ENCODE measurements around the gene TM7SF2. TPM values are rescaled to one million over a fixed set of nuclear protein-coding genes. Genes with fewer than 3 reads are reported as not detected.

Gene TM7SF2
- total and polyA plus RNA-seq, 2 of the 8 experiments (the other 6 are each of a cell fraction or from before 2014, with no cell fraction given) = 40.1 to 96.0 TPM

DNA sequence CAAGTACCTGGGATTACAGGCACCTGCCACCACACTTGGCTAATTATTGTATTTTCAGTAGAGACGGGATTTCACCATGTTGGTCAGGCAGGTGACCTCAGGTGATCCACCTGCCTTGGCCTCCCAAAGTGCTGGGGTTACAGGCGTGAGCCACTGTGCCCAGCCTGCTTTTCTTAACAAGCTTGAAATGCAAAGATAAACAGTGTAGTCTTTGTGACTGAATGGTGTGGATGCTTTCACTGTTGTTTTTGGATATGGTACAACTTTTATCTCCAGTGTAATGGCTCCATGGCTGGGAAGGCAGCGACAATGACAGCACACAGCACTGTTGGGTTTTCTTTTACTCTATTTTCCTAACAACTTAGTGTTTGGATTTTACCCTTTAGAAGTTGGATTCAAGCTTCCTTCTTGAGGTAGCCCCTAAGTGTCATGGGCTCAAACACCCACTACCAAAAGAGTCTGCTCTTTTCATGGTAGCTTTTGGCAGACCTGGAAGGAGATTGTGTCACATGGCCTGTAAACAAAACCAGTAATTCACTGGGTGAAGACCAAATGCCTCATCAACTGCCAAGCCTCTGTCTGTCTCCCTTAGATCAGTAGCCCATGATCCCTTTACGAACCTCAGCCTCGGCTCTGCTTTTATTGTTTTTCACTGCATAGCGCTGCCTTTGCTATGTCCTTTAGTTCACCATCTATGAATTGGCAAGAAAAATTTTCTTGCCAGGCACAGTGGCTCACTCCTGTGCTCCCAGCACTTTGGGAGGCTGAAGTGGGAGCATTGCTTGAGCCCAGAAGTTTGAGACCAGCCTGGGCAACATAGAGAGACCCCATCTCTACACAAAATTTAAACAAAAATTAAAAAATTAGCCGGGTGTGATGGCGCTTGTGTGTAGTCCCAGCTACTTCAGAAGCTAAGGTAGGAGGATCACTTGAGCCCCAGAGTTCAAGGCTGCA lies 9.3 kb upstream of the TM7SF2 start:
- Histone ChIP-seq H4K20me1 (replicated peaks in 1 of 2; ENCODE audit: control insufficient read depth in 1 of 2, insufficient read depth in 2 of 2, low read length in 2 of 2) (peaks cover 0 to 8% of the 10 kb centered on the region in 2 experiments), H4K8ac (ENCODE audit: extremely low read depth, insufficient read depth, low read length) (no peak overlapping the region), H3K9ac (replicated peaks in 1 of 4; ENCODE audit: extremely low read depth in 1 of 4, low read depth in 3 of 4, low read length in 3 of 4) (no peak overlapping the region), H3K23ac (ENCODE audit: insufficient read length) (no peak overlapping the region), H2AFZ (ENCODE audit: low read length) (no peak overlapping the region), H3K9me3 (ENCODE audit: insufficient read depth in 2 of 2, low read depth in 1 of 2, low read length in 1 of 2) (no peaks in the 10 kb centered on the region), H4K91ac (replicated peaks; ENCODE audit: insufficient read length, low read length) (no peak overlapping the region), H2BK15ac (ENCODE audit: low read length) (no peak overlapping the region), H2BK12ac (ENCODE audit: low read depth, low read length) (no peak overlapping the region), H3K4me3 (ENCODE audit: extremely low read depth in 1 of 4, insufficient read depth in 2 of 4, low read depth in 3 of 4, low read length in 4 of 4) (no peak overlapping the region), H2BK20ac (ENCODE audit: low read length) (no peak overlapping the region), H3K27me3 (replicated peaks in 1 of 4; ENCODE audit: control insufficient read depth in 3 of 4, extremely low read depth in 1 of 4, insufficient read depth in 3 of 4, low read length in 3 of 4) (no peaks in the 10 kb centered on the region), H3K4me1 (replicated peaks in 1 of 4; ENCODE audit: control insufficient read depth in 3 of 4, insufficient read depth in 4 of 4, low read length in 3 of 4) (no peaks in the 10 kb centered on the region), H3K27ac (ENCODE audit: low read depth, low read length) (no peak overlapping the region), H3K79me1 (ENCODE audit: low read depth, low read length) (peaks cover 5% of the 10 kb centered on the region; the same call in 1 of the 2 replicates), H3K4me2 (ENCODE audit: insufficient read depth in 1 of 2, low read depth in 2 of 2, low read length in 2 of 2) (no peak overlapping the region), H3K14ac (ENCODE audit: insufficient read length) (no peak overlapping the region), H2BK120ac (replicated peaks; ENCODE audit: low read depth, low read length) (no peak overlapping the region), H2BK5ac (ENCODE audit: low read depth, low read length) (no peak overlapping the region), H3K4ac (replicated peaks; ENCODE audit: insufficient read length, low read depth, low read length) (no peak overlapping the region), H3K23me2 (ENCODE audit: low read depth, low read length) (no peaks in the 10 kb centered on the region), H2AK5ac (ENCODE audit: low read depth, low read length) (no peak overlapping the region), H3K18ac (ENCODE audit: extremely low read depth, low read length) (no peak overlapping the region), H3K79me2 (ENCODE audit: control insufficient read depth in 1 of 2, insufficient read depth in 2 of 2, low read length in 2 of 2) (peaks cover 0 to 6% of the 10 kb centered on the region in 2 experiments; a peak in 1 of 4 replicates), H3K36me3 (ENCODE audit: control insufficient read depth in 2 of 4, insufficient read depth in 4 of 4, low read length in 3 of 4) (peaks cover 0 to 3% (median under 1%) of the 10 kb centered on the region in 4 experiments; a peak in 2 of 8 replicates), H3K56ac (replicated peaks; ENCODE audit: insufficient read length, low read depth, low read length) (no peak overlapping the region), H4K5ac (ENCODE audit: insufficient read length, low read depth, low read length) (no peak overlapping the region)
- DNase-seq (ENCODE audit: low read depth in 1 of 2, low spot score in 2 of 2) = no peak
- 89% methylated on average over 8 of the region's 8 CpGs; no CpG with 5 or more reads in 1 of the 2 experiments for WGBS, 2 experiments (ENCODE audit: extremely low coverage in 1 of 2, insufficient coverage in 1 of 2, insufficient read length in 1 of 2, insufficient replicate concordance in 2 of 2, low coverage in 1 of 2, low lambda C conversion rate in 2 of 2, missing lambda C conversion rate in 1 of 2)
- FAIRE-seq = no peak
- ChIA-PET POLR2A (ENCODE audit: partially characterized antibody) (interaction anchor here (1.2 to 3.7 kb wide), 9 partner anchors 10 to 30 kb away, joined by 3 to 31 read pairs (median 5); partner anchors contain the start of genes FAU, MRPL49, TM7SF2 and ZNHIT2), CTCF (ENCODE audit: partially characterized antibody) (interaction anchor here (1.0 to 1.8 kb wide), 7 partner anchors 8 to 57 kb away, joined by 3 to 11 read pairs (median 3); partner anchors contain the start of genes TM7SF2 and ZNHIT2)
- no peak for TF ChIP-seq KDM5A (IDR thresholded peaks at IDR 0.05; ENCODE audit: low read length)
- no peak for TF ChIP-seq ASH2L (IDR thresholded peaks at IDR 0.05; ENCODE audit: low read length)
- no peak for TF ChIP-seq GTF2F1 (IDR thresholded peaks at IDR 0.05; ENCODE audit: borderline replicate concordance, low read depth, low read length)
- no peak for TF ChIP-seq NRF1 (IDR thresholded peaks at IDR 0.05; ENCODE audit: low read depth, low read length)
- no peak for TF ChIP-seq ZNF274 (IDR thresholded peaks at IDR 0.05; ENCODE audit: borderline replicate concordance, extremely low read depth, low read length)
- TF ChIP-seq CREB1 (IDR thresholded peaks at IDR 0.05) = no peak
- TF ChIP-seq SP4 (IDR thresholded peaks at IDR 0.05; ENCODE audit: low read length) = no peak
- TF ChIP-seq, protein P1, sequence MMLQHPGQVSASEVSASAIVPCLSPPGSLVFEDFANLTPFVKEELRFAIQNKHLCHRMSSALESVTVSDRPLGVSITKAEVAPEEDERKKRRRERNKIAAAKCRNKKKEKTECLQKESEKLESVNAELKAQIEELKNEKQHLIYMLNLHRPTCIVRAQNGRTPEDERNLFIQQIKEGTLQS (IDR thresholded peaks at IDR 0.05; ENCODE audit: insufficient read depth, low read depth, low read length) = no peak
- TF ChIP-seq KDM4A (IDR thresholded peaks at IDR 0.05; ENCODE audit: low read depth, low read length, severe bottlenecking) = no peak
